Fibroblast of lung (primary cell): ENCODE results near the gene RPRM. TPM values are rescaled to one million over a fixed set of nuclear protein-coding genes. Genes with fewer than 3 reads are reported as not detected.

Experiments used
- DNase-seq, 2 donors: peaks; one replicate each; pipeline versions ENCODE4 v3.0.0 to v3.0.0-alpha.2; 2010; ENCODE audit warnings: low read depth in 2 of 2
- H2AFZ ChIP-seq: 2 replicates; pipeline ENCODE4 v1.5.1; 2012; ENCODE audit warnings: low read length, control low read depth, inconsistent platforms
- H3K27ac ChIP-seq: 2 replicates; pipeline ENCODE4 v1.5.1; 2011; ENCODE audit warnings: low read length, control low read depth; ENCODE audit not compliant: insufficient read depth
- H3K27me3 ChIP-seq: 2 replicates; pipeline ENCODE4 v1.5.1; 2011; ENCODE audit warnings: mild to moderate bottlenecking, low read length; ENCODE audit not compliant: control insufficient read depth, insufficient read depth
- H3K36me3 ChIP-seq: 2 replicates; pipeline ENCODE4 v1.5.1; 2011; ENCODE audit warnings: low read length; ENCODE audit not compliant: control insufficient read depth, insufficient read depth
- H3K4me1 ChIP-seq: 2 replicates; pipeline ENCODE4 v1.5.1; 2011; ENCODE audit warnings: low read length; ENCODE audit not compliant: control insufficient read depth, insufficient read depth; ENCODE audit errors: extremely low read depth
- H3K4me2 ChIP-seq: 2 replicates; pipeline ENCODE4 v1.5.1; 2011; ENCODE audit warnings: low read length, control low read depth; ENCODE audit not compliant: insufficient read depth; ENCODE audit errors: extremely low read depth
- H3K4me3 ChIP-seq, 4 experiments: fragments of 200-600 bp in 1 of 4; sonication (generic) in 1 of 4; replicated peaks in 1 of 4; 2 replicates each; pipeline ENCODE4 v1.5.1; 2011 to 2016; ENCODE audit warnings: low read length in 4 of 4, low read depth in 3 of 4, mild to moderate bottlenecking in 3 of 4, control low read depth in 2 of 4, inconsistent platforms in 1 of 4, mixed read lengths in 1 of 4; ENCODE audit not compliant: insufficient read depth in 1 of 4; ENCODE audit errors: control extremely low read depth in 1 of 4
- H3K79me2 ChIP-seq: 2 replicates; pipeline ENCODE4 v1.5.1; 2012; ENCODE audit warnings: mild to moderate bottlenecking, low read length, inconsistent platforms; ENCODE audit not compliant: control insufficient read depth, insufficient read depth
- H3K9ac ChIP-seq: 2 replicates; pipeline ENCODE4 v1.5.1; 2011; ENCODE audit warnings: mild to moderate bottlenecking, low read length, control low read depth; ENCODE audit not compliant: insufficient read depth
- H3K9me3 ChIP-seq: 2 replicates; pipeline ENCODE4 v1.5.1; 2012; ENCODE audit warnings: low read depth, low read length; ENCODE audit not compliant: control insufficient read depth, insufficient read depth
- H4K20me1 ChIP-seq: 2 replicates; pipeline ENCODE4 v1.5.1; 2011; ENCODE audit warnings: low read length; ENCODE audit not compliant: control insufficient read depth, insufficient read depth; ENCODE audit errors: extremely low read depth
- CTCF ChIP-seq, 2 donors: IDR thresholded peaks in 1 of 2; conservative IDR thresholded peaks in 1 of 2; 1 replicate in 1 of 2; 2 replicates in 1 of 2; pipeline ENCODE4 v1.5.1; 2011 to 2012; ENCODE audit warnings: low read length in 2 of 2, control low read depth in 1 of 2, inconsistent platforms in 1 of 2, low read depth in 1 of 2, mild to moderate bottlenecking in 1 of 2
- EZH2 ChIP-seq: IDR thresholded peaks from 2 replicates; pipeline ENCODE4 v1.5.1; 2012; ENCODE audit warnings: low read length, control low read depth, mild to moderate bottlenecking; ENCODE audit errors: missing control alignments
- polyA plus RNA-seq, 2 donors: library from polyadenylated mRNA; depleted of rRNA in 1 of 2; stranded (reverse) in 1 of 2; unstranded in 1 of 2; fragments of >200 nt; gene quantifications; 2 replicates each; pipeline ENCODE4 v1.2.1, GENCODE V29; 2011 to 2012; ENCODE audit warnings: missing spikeins in 1 of 2
- total RNA-seq: library from RNA; depleted of rRNA; stranded (reverse); fragments of >200 nt; gene quantifications from 2 replicates; pipeline ENCODE4 v1.2.1, GENCODE V29; 2014

Gene RPRM
- total and polyA plus RNA-seq, 2 donors (not counting 1 experiment from before 2014, with no cell fraction given) = not detected

GRCh38 chr2:153432381-153432780 lies 46.2 kb downstream of the RPRM start:
- no peak for DNase-seq
- Histone ChIP-seq H3K27me3 (no peaks in the 10 kb centered on the region), H4K20me1 (no peaks in the 10 kb centered on the region), H2AFZ (no peak overlapping the region), H3K4me3 (no peak overlapping the region), H3K4me1 (no peaks in the 10 kb centered on the region), H3K36me3 (no peaks in the 10 kb centered on the region), H3K27ac (no peak overlapping the region), H3K9me3 (no peaks in the 10 kb centered on the region), H3K79me2 (no peaks in the 10 kb centered on the region), H3K9ac (no peak overlapping the region), H3K4me2 (no peak overlapping the region)
- TF ChIP-seq EZH2 = no peak
- no peak for TF ChIP-seq CTCF (conservative IDR thresholded peaks at IDR 0.05 in 1 of 2, IDR thresholded peaks at IDR 0.05 in 1 of 2; ENCODE audit: low read depth in 1 of 2, low read length in 2 of 2)

- no peak for TF ChIP-seq EZH2
- TF ChIP-seq CTCF (conservative IDR thresholded peaks at IDR 0.05 in 1 of 2, IDR thresholded peaks at IDR 0.05 in 1 of 2; ENCODE audit: low read depth in 1 of 2, low read length in 2 of 2) = no peak
- Histone ChIP-seq H3K4me3 (no peak overlapping the region), H4K20me1 (no peaks in the 10 kb centered on the region), H3K4me1 (no peaks in the 10 kb centered on the region), H3K27ac (no peak overlapping the region), H3K27me3 (no peaks in the 10 kb centered on the region), H2AFZ (no peak overlapping the region), H3K79me2 (no peaks in the 10 kb centered on the region), H3K9me3 (no peaks in the 10 kb centered on the region), H3K4me2 (no peak overlapping the region), H3K9ac (no peak overlapping the region), H3K36me3 (no peaks in the 10 kb centered on the region)
- DNase-seq = no peak
Observed at GRCh38 chr2:153431114-153431513, 47.4 kb downstream of the RPRM start.
